Neural cell (in vitro differentiated cells): ENCODE data around the gene MSI2.

Experiments used
- EZH2 ChIP-seq: fragments of 200-600, 300-800 bp; shearing (Covaris generic), sonication (generic); IDR thresholded peaks from 2 replicates; pipeline ENCODE4 v1.6.1; 2014; ENCODE audit warnings: antibody characterized with exemption, low read length, borderline replicate concordance, mild to moderate bottlenecking; ENCODE audit not compliant: insufficient read depth, poor library complexity, severe bottlenecking
- MXI1 ChIP-seq: fragments of 450-650 bp; conservative IDR thresholded peaks from 2 replicates; pipeline ENCODE4 v1.6.1; 2014; ENCODE audit warnings: antibody characterized with exemption, mild to moderate bottlenecking; ENCODE audit not compliant: poor library complexity, severe bottlenecking
- POLR2AphosphoS5 ChIP-seq: IDR thresholded peaks from 2 replicates; pipeline ENCODE4 v1.6.1; 2012
- RAD21 ChIP-seq: fragments of 450-650 bp; conservative IDR thresholded peaks from 2 replicates; pipeline ENCODE4 v1.6.1; 2014; ENCODE audit warnings: antibody characterized with exemption, mild to moderate bottlenecking, moderate library complexity
- TAF1 ChIP-seq: IDR thresholded peaks from 2 replicates; pipeline ENCODE4 v1.6.1; 2012; ENCODE audit warnings: low read depth
- TF ChIP-seq, protein P1 (sequence below): fragments of 450-650 bp; IDR thresholded peaks from 2 replicates; pipeline ENCODE4 v1.5.1; 2014; ENCODE audit warnings: antibody characterized with exemption, mild to moderate bottlenecking, moderate library complexity; ENCODE audit not compliant: poor library complexity, severe bottlenecking
- TF ChIP-seq, protein P2 (sequence below): IDR thresholded peaks from 2 replicates; pipeline ENCODE4 v1.6.1; 2012; ENCODE audit warnings: borderline replicate concordance

GRCh38 chr17:57423541-57423940 lies 167.2 kb downstream of the MSI2 start:
- TF ChIP-seq TAF1, result no peak
- no peak for TF ChIP-seq POLR2AphosphoS5
- TF ChIP-seq, protein P1, sequence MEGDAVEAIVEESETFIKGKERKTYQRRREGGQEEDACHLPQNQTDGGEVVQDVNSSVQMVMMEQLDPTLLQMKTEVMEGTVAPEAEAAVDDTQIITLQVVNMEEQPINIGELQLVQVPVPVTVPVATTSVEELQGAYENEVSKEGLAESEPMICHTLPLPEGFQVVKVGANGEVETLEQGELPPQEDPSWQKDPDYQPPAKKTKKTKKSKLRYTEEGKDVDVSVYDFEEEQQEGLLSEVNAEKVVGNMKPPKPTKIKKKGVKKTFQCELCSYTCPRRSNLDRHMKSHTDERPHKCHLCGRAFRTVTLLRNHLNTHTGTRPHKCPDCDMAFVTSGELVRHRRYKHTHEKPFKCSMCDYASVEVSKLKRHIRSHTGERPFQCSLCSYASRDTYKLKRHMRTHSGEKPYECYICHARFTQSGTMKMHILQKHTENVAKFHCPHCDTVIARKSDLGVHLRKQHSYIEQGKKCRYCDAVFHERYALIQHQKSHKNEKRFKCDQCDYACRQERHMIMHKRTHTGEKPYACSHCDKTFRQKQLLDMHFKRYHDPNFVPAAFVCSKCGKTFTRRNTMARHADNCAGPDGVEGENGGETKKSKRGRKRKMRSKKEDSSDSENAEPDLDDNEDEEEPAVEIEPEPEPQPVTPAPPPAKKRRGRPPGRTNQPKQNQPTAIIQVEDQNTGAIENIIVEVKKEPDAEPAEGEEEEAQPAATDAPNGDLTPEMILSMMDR, result no peak
- TF ChIP-seq, protein P2, sequence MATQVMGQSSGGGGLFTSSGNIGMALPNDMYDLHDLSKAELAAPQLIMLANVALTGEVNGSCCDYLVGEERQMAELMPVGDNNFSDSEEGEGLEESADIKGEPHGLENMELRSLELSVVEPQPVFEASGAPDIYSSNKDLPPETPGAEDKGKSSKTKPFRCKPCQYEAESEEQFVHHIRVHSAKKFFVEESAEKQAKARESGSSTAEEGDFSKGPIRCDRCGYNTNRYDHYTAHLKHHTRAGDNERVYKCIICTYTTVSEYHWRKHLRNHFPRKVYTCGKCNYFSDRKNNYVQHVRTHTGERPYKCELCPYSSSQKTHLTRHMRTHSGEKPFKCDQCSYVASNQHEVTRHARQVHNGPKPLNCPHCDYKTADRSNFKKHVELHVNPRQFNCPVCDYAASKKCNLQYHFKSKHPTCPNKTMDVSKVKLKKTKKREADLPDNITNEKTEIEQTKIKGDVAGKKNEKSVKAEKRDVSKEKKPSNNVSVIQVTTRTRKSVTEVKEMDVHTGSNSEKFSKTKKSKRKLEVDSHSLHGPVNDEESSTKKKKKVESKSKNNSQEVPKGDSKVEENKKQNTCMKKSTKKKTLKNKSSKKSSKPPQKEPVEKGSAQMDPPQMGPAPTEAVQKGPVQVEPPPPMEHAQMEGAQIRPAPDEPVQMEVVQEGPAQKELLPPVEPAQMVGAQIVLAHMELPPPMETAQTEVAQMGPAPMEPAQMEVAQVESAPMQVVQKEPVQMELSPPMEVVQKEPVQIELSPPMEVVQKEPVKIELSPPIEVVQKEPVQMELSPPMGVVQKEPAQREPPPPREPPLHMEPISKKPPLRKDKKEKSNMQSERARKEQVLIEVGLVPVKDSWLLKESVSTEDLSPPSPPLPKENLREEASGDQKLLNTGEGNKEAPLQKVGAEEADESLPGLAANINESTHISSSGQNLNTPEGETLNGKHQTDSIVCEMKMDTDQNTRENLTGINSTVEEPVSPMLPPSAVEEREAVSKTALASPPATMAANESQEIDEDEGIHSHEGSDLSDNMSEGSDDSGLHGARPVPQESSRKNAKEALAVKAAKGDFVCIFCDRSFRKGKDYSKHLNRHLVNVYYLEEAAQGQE, result no peak
- no peak for TF ChIP-seq RAD21
- no peak for TF ChIP-seq EZH2
- no peak for TF ChIP-seq MXI1
